Sigmoid colon (tissue), 4 donors: ENCODE results near the gene GSTP1.

ENCODE experiments used
- POLR2AphosphoS5 ChIP-seq, 4 donors: sonication (generic); formaldehyde crosslinking; IDR thresholded peaks; one replicate each; pipeline ENCODE4 v1.6.1; 2017; ENCODE audit warnings: antibody characterized with exemption in 4 of 4
- TF ChIP-seq, protein P1 (sequence below), 4 experiments: fragments of 450-650 bp in 3 of 4; fragments of 200-600 bp in 1 of 4; IDR thresholded peaks; one replicate each; pipeline ENCODE4 v1.5.1; 2016 to 2019; ENCODE audit warnings: antibody characterized with exemption in 4 of 4, mild to moderate bottlenecking in 3 of 4, moderate library complexity in 2 of 4

DNA sequence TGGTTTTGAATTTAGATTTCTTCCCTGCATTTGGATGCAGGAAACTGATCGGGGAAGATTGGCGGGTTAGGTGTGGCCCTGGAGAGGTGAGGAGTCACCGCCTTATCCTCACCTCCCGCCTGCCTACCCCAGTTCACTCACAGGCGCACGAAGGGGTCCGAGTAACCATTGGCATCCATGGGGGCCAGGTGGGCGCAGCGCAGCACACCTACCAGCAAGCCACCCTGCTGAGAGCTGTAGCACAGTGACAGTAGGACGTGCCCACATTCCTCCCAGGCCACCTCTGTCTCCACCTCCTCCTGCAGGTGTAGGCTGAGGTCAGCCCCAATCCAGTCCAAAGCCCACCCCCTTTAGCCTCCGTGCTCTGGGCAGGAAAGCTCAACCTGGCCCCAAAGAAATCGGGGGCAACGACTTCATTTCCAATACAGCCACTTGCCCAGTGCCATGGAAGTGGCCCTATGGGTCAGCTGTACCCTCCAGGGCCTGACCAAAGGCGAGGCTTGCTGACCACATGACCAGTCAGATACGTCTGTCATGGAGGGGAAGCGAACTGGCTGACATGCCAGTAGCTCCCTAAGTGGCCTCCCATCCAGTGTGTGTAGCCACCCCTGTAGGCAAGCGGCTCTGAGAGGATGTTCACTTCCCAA lies 29.8 kb downstream of the GSTP1 start:
- TF ChIP-seq, protein P1, sequence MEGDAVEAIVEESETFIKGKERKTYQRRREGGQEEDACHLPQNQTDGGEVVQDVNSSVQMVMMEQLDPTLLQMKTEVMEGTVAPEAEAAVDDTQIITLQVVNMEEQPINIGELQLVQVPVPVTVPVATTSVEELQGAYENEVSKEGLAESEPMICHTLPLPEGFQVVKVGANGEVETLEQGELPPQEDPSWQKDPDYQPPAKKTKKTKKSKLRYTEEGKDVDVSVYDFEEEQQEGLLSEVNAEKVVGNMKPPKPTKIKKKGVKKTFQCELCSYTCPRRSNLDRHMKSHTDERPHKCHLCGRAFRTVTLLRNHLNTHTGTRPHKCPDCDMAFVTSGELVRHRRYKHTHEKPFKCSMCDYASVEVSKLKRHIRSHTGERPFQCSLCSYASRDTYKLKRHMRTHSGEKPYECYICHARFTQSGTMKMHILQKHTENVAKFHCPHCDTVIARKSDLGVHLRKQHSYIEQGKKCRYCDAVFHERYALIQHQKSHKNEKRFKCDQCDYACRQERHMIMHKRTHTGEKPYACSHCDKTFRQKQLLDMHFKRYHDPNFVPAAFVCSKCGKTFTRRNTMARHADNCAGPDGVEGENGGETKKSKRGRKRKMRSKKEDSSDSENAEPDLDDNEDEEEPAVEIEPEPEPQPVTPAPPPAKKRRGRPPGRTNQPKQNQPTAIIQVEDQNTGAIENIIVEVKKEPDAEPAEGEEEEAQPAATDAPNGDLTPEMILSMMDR (IDR thresholded peaks at IDR 0.05): no peak
- no peak for TF ChIP-seq POLR2AphosphoS5 (IDR thresholded peaks at IDR 0.05)
